Measurements from ENCODE around the gene PRRG2.

DNA sequence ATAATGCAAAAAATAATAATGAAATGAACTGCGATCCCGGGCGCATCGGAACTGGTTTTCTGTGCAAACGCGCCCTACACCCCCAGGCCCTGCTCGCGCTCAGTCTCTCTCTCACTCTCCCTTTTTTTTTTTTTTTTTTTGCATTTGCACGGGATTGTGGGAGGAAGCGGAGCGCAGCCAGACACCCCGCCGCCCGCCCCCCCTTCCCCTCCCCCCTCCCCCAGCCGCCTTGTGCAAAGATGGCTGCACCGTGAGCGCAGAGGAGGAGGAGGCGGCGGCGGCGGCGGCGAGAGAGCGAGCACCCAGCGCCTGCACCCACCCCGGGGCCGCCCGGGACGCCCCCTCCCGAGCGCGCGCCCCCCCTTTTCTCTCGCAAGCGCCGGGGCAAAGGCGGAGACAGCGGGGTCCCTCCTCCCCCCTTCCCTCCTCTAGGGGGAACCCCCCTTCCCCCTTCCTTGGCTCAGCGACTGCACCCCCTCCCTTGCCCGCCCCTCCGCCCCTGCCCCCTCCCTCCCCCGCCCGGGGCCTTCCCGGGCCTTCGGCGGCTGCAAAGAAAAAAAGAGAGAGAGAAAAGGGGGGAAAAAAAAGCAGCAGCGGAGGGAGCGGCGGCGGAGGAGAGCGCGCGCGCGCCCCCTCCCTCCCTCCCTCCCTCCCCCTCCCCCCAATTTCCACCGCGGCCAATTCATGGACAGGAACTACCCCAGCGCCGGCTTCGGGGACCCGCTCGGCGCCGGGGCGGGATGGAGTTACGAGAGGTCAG lies 10.0 kb downstream of the PRRG2 start, which contains the start of gene PRR12:
- TF ChIP-seq CTCF (IDR thresholded peaks at IDR 0.05 in 2 of 3, conservative IDR thresholded peaks at IDR 0.05 in 1 of 3; ENCODE audit: insufficient read depth in 2 of 3, low read depth in 1 of 3, low read length in 3 of 3) (no peak), SRF (CRISPR knock-in tag; IDR thresholded peaks at IDR 0.05) (no peak), PCBP1 (IDR thresholded peaks at IDR 0.05; ENCODE audit: low read depth, low read length, poor library complexity, severe bottlenecking) (no peak), REST (IDR thresholded peaks at IDR 0.05; ENCODE audit: borderline replicate concordance) (no peak), REST (CRISPR knock-in tag; IDR thresholded peaks at IDR 0.05; ENCODE audit: low read depth) (no peak), DPF2 (IDR thresholded peaks at IDR 0.05) (no peak), NR2C2 (CRISPR knock-in tag; IDR thresholded peaks at IDR 0.05) (no peak), NR2C2 (tag; IDR thresholded peaks at IDR 0.05) (peak; percentile 0; the same call in 1 of the 2 replicates)
- TF ChIP-seq, protein P1, sequence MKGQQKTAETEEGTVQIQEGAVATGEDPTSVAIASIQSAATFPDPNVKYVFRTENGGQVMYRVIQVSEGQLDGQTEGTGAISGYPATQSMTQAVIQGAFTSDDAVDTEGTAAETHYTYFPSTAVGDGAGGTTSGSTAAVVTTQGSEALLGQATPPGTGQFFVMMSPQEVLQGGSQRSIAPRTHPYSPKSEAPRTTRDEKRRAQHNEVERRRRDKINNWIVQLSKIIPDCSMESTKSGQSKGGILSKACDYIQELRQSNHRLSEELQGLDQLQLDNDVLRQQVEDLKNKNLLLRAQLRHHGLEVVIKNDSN (CRISPR knock-in tag; IDR thresholded peaks at IDR 0.05) = no peak
- TF ChIP-seq, protein P2, sequence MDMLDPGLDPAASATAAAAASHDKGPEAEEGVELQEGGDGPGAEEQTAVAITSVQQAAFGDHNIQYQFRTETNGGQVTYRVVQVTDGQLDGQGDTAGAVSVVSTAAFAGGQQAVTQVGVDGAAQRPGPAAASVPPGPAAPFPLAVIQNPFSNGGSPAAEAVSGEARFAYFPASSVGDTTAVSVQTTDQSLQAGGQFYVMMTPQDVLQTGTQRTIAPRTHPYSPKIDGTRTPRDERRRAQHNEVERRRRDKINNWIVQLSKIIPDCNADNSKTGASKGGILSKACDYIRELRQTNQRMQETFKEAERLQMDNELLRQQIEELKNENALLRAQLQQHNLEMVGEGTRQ (CRISPR knock-in tag; IDR thresholded peaks at IDR 0.05) = no peak
